HG03521 (cell line): ENCODE measurements around the gene PPP2R5E.
A peak's percentile ranks its signal among the peaks of the same experiment; 100 is the strongest.
"Not testable (repeated sequence)": the region's sequence is repeated elsewhere in the genome, so short reads cannot be mapped to it uniquely, and the experiment has no call there.

ENCODE experiments used
- ATAC-seq: cut with Tn5 transposase; IDR thresholded peaks from one replicate; pipeline ENCODE4 v1.9.1; 2021; ENCODE audit warnings: mild to moderate bottlenecking, moderate library complexity; ENCODE audit not compliant: unreplicated experiment

PPP2R5E gene

GRCh38 chr14:63388766-63389431 lies 154.3 kb downstream of the PPP2R5E start:
- ATAC-seq = peak; percentile 89

DNA sequence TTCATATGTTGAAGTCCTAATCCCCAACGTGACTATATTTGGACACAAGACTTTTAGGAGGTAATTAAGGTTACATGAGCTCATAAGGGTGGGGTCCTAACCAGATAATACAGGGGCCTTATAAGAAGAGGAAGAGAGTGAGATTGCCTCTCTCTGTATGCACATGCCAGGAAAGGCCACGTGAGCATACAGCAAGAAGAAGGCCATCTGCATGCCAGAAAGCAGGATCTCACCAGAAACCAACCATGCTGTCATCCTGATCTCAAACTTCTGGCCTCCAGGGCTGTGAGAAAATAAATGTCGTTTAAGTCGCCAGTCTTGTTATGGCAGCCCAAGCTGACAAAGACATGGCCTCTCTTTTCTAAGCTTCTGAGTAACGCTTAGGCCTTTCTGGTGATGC lies 155.5 kb downstream of the PPP2R5E start:
- ATAC-seq = no peak

GRCh38 chr14:63383776-63384367 lies 159.3 kb downstream of the PPP2R5E start:
- no peak for ATAC-seq

DNA sequence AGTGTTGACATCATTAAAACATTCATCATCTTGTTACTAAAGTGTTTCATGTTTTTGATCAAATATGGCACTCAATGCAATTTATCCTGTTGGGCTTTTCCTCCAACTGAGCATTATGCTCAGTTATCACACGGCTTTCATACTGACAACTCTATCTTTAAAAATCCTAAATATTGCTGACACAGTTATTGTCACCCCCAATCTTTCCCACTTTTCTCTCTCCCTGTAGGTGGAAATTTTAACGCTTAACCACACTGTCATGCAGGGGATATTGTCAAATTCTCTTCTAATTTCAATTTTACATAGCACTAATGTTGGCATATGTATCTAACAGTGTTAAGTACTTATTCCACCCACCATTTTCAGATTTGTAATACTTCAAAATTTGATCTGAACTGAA lies 164.7 kb downstream of the PPP2R5E start:
- no peak for ATAC-seq

DNA sequence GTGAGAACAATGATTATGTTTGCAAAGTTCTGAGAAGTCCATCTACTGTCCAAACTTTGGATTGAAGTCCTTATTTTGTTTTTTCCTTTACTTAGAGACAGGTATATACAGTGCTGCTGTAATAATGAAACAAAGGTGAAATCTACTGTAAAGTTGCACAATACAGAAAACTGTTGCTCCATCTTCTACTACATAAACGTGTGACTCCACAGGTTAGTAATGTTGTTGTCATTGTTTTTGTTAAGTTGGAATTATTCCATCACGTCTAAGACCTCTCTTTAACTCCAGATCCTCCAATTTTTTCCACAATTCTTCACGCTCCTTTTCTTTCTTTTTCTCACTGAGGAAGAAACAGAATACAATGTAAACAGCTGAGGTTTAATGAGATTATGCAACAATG lies 167.4 kb downstream of the PPP2R5E start:
- ATAC-seq = no peak

- not testable (repeated sequence) for ATAC-seq
These were observed 171.6 kb downstream of the PPP2R5E start for GRCh38 chr14:63371613-63372012.

GRCh38 chr14:63371033-63371432 lies 172.1 kb downstream of the PPP2R5E start:
- no peak for ATAC-seq

GRCh38 chr14:63367742-63368364 lies 175.3 kb downstream of the PPP2R5E start:
- ATAC-seq = no peak

- ATAC-seq = no peak
These were observed 180.8 kb downstream of the PPP2R5E start for GRCh38 chr14:63362389-63362819.

- ATAC-seq = no peak
These were observed 181.4 kb downstream of the PPP2R5E start for GRCh38 chr14:63361790-63362189.

DNA sequence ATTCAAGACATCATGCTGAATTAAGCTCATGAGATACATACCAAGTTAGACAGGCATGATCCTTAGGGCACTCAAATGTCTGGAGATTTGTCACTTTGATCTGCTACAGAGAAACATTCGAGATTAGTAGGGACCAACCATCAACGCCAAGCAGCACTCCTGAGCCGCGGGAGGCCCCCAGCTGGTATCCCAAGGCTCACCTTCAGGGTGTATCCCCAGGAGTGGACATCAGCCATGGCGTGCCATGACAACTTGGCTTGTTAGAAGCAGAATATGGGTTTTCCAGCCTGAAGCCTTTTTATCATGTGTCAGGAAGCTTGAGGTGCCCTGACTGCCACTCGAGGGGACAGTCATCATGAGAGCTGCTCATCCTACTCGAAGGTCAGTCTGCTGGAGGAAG lies 185.3 kb downstream of the PPP2R5E start:
- ATAC-seq = no peak

DNA sequence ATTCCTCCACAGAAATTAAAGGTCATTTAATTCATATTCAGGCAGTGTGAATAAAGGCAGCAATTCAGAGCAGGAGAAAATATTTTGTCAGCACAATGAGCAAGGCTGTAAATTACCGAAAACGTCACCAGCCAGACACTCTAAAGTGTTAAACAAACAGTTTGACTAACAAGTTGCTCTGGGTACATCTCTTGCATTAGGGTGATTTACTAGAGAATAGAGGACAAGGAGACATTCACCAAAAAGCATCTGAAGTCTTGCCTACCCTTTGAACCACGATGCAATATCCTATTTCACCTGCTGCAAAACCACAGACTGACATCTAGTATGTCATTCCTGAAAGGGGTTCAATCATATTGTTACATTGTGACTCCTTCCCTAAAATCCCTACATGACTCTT lies 197.4 kb downstream of the PPP2R5E start:
- no peak for ATAC-seq

GRCh38 chr14:63344336-63344735 lies 198.8 kb downstream of the PPP2R5E start:
- no peak for ATAC-seq

DNA sequence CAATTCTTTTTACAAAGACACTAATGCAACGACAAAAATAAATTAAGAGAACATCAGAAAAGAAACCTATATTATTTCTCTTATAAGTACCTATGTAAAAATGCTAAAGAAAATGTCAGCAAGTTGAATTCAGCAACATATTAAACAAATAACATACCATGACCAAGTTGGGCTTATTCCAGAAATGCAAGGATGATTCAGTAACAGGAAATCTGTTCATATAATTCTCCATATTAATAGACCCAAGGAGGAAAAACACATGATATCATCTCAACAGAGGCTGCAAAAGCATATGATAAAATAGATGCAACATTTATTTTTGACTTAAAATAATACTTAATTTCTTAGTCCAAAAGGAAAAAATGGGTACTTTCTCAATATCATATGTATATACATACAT lies 199.3 kb downstream of the PPP2R5E start:
- ATAC-seq = no peak

GRCh38 chr14:63342371-63342770 lies 200.8 kb downstream of the PPP2R5E start:
- ATAC-seq = no peak

GRCh38 chr14:63328787-63329737 lies 214.1 kb downstream of the PPP2R5E start:
- ATAC-seq = no peak

GRCh38 chr14:63326840-63327239 lies 216.3 kb downstream of the PPP2R5E start:
- ATAC-seq = no peak

- ATAC-seq = no peak
These were observed 220.1 kb downstream of the PPP2R5E start for GRCh38 chr14:63322897-63323573.

- no peak for ATAC-seq
These were observed 220.7 kb downstream of the PPP2R5E start for GRCh38 chr14:63322472-63322871.
